Hepatocyte (in vitro differentiated cells): ENCODE results near the gene CIDEB. TPM values are rescaled to one million over a fixed set of nuclear protein-coding genes. Genes with fewer than 3 reads are reported as not detected.

Experiments used
- DNase-seq: peaks from one replicate; pipeline ENCODE4 v3.0.0-alpha.2; 2016; ENCODE audit warnings: low spot score
- H2AFZ ChIP-seq: fragments of 200-600 bp; sonication (generic); 2 replicates; pipeline ENCODE4 v1.6.0; 2016; ENCODE audit warnings: antibody characterized with exemption, mild to moderate bottlenecking
- H3K27ac ChIP-seq: fragments of 200-600 bp; sonication (generic); 2 replicates; pipeline ENCODE4 v1.5.1; 2016; ENCODE audit warnings: mild to moderate bottlenecking
- H3K27me3 ChIP-seq: fragments of 200-600 bp; sonication (generic); 2 replicates; pipeline ENCODE4 v1.6.1; 2016
- H3K36me3 ChIP-seq: fragments of 200-600 bp; sonication (generic); replicated peaks from 2 replicates; pipeline ENCODE4 v1.5.1; 2016; ENCODE audit warnings: low read depth; ENCODE audit not compliant: insufficient read depth
- H3K4me1 ChIP-seq: fragments of 200-600 bp; sonication (generic); 2 replicates; pipeline ENCODE4 v1.5.1; 2016; ENCODE audit warnings: mild to moderate bottlenecking, moderate library complexity; ENCODE audit not compliant: insufficient read depth
- H3K4me2 ChIP-seq: fragments of 200-600 bp; sonication (generic); 2 replicates; pipeline ENCODE4 v1.6.0; 2016
- H3K4me3 ChIP-seq: fragments of 200-600 bp; sonication (generic); 2 replicates; pipeline ENCODE4 v1.5.1; 2016; ENCODE audit warnings: mild to moderate bottlenecking
- H3K79me2 ChIP-seq: fragments of 200-600 bp; sonication (generic); 2 replicates; pipeline ENCODE4 v1.6.0; 2017; ENCODE audit warnings: mild to moderate bottlenecking
- H3K9me2 ChIP-seq: fragments of 200-600 bp; sonication (generic); replicated peaks from 2 replicates; pipeline ENCODE4 v1.6.0; 2017; ENCODE audit warnings: mild to moderate bottlenecking; ENCODE audit not compliant: insufficient read depth
- H3K9me3 ChIP-seq: fragments of 200-600 bp; sonication (generic); 2 replicates; pipeline ENCODE4 v1.5.1; 2016; ENCODE audit warnings: low read depth, mild to moderate bottlenecking
- H4K20me1 ChIP-seq: fragments of 200-600 bp; sonication (generic); 2 replicates; pipeline ENCODE4 v1.6.0; 2016; ENCODE audit warnings: mild to moderate bottlenecking; ENCODE audit not compliant: insufficient read depth, poor library complexity, severe bottlenecking
- CTCF ChIP-seq: fragments of 200-600 bp; sonication (generic); IDR thresholded peaks from 2 replicates; pipeline ENCODE4 v1.5.1; 2016; ENCODE audit warnings: antibody characterized with exemption, mild to moderate bottlenecking; ENCODE audit not compliant: poor library complexity
- EZH2 ChIP-seq: fragments of 200-600 bp; sonication (generic); IDR thresholded peaks from 2 replicates; pipeline ENCODE4 v1.6.1; 2016; ENCODE audit warnings: antibody characterized with exemption, mild to moderate bottlenecking, borderline replicate concordance
- EZH2phosphoT487 ChIP-seq: fragments of 200-600 bp; sonication (generic); IDR thresholded peaks from one replicate; pipeline ENCODE4 v1.6.1; 2018; ENCODE audit warnings: antibody characterized with exemption, mild to moderate bottlenecking, low read depth, moderate library complexity; ENCODE audit not compliant: unreplicated experiment, severe bottlenecking
- WGBS: methylation state at CpG from one replicate; pipeline ENCODE4 v1.1.6; 2016; ENCODE audit warnings: low lambda C conversion rate; ENCODE audit errors: missing lambda C conversion rate; 5-methylcytosine and 5-hydroxymethylcytosine counted together
- polyA plus RNA-seq: library from polyadenylated mRNA; unstranded; fragments of >200 nt; fragmentation: Nextera tagmentation; extraction: Ambion mirVana; gene quantifications from 2 replicates; pipeline ENCODE4 v1.2.1, GENCODE V29; 2016
- small RNA-seq: library from RNA; depleted of rRNA; stranded (forward); fragments of <200 nt; gene quantifications from one replicate; pipeline ENCODE3, GENCODE V24; 2014
- total RNA-seq: library from RNA; depleted of rRNA; stranded (reverse); fragments of >200 nt; gene quantifications from 2 replicates; pipeline ENCODE4 v1.2.3, GENCODE V29; 2014

The CIDEB gene
- total and polyA plus RNA-seq, 2 experiments from 2014 or later: 43.0 to 59.9 TPM

- H3K9me3 ChIP-seq: no peaks in the 10 kb centered on the region
- H3K4me2 ChIP-seq: no peak overlapping the region
- no peaks in the 10 kb centered on the region for H3K27me3 ChIP-seq
- H3K27ac ChIP-seq: no peak overlapping the region
- no peaks in the 10 kb centered on the region for H3K9me2 ChIP-seq
- H2AFZ ChIP-seq: no peak overlapping the region
- peaks cover 8% of the 10 kb centered on the region for H3K4me1 ChIP-seq
- DNase-seq: no peak
- H4K20me1 ChIP-seq: no peaks in the 10 kb centered on the region
- no peaks in the 10 kb centered on the region for H3K79me2 ChIP-seq
- 83% methylated on average over 8 of the region's 8 CpGs for WGBS
- TF ChIP-seq EZH2phosphoT487: no peak
- no peak for TF ChIP-seq CTCF
- no peak for TF ChIP-seq EZH2
- no peaks in the 10 kb centered on the region for H3K36me3 ChIP-seq
- no peak overlapping the region for H3K4me3 ChIP-seq
Measured at GRCh38 chr14:24255438-24255837, 52.3 kb downstream of the CIDEB start.

Small RNA genes within 50 kb of the gene (small RNA-seq; reads per million reads assigned to genes)
- gene RF00026: not detected

Other genes with a start within 250 kb of the CIDEB start
Only the 30 nearest of the 33 such genes appear.
- 78.9 and 85.4 TPM in 2 replicates for gene DCAF11, start 193.2 kb downstream of the CIDEB start, total RNA-seq
- 50.3 and 55.6 TPM in 2 replicates for gene DCAF11, start 193.2 kb downstream of the CIDEB start, polyA plus RNA-seq
- gene NRL, start 193.0 kb downstream of the CIDEB start, total RNA-seq: 1.2 and 4.8 TPM in 2 replicates
- gene NRL, start 193.0 kb downstream of the CIDEB start, polyA plus RNA-seq: 2.4 and 3.3 TPM in 2 replicates
- gene FITM1, start 177.3 kb downstream of the CIDEB start, total RNA-seq: 0.24 and 1.0 TPM in 2 replicates
- 0.62 and 2.2 TPM in 2 replicates for gene FITM1, start 177.3 kb downstream of the CIDEB start, polyA plus RNA-seq
- 123 and 134 TPM in 2 replicates for gene PSME1, start 171.8 kb downstream of the CIDEB start, total RNA-seq
- gene PSME1, start 171.8 kb downstream of the CIDEB start, polyA plus RNA-seq: 202 and 238 TPM in 2 replicates
- gene EMC9, start 166.4 kb downstream of the CIDEB start, total RNA-seq: 13.8 TPM in 2 replicates
- 32.2 and 34.1 TPM in 2 replicates for gene EMC9, start 166.4 kb downstream of the CIDEB start, polyA plus RNA-seq
- 62.7 and 75.5 TPM in 2 replicates for gene PSME2, start 161.4 kb downstream of the CIDEB start, total RNA-seq
- gene PSME2, start 161.4 kb downstream of the CIDEB start, polyA plus RNA-seq: 178 and 189 TPM in 2 replicates
- 27.8 and 35.0 TPM in 2 replicates for gene RNF31, start 160.5 kb downstream of the CIDEB start, total RNA-seq
- 27.3 and 29.7 TPM in 2 replicates for gene RNF31, start 160.5 kb downstream of the CIDEB start, polyA plus RNA-seq
- gene IRF9, start 146.7 kb downstream of the CIDEB start, total RNA-seq: 33.7 and 42.7 TPM in 2 replicates
- 66.9 and 79.5 TPM in 2 replicates for gene IRF9, start 146.7 kb downstream of the CIDEB start, polyA plus RNA-seq
- gene REC8, start 135.9 kb downstream of the CIDEB start, total RNA-seq: 28.5 and 44.8 TPM in 2 replicates
- gene REC8, start 135.9 kb downstream of the CIDEB start, polyA plus RNA-seq: 170 and 193 TPM in 2 replicates
- gene IPO4, start 119.2 kb downstream of the CIDEB start, total RNA-seq: 18.7 and 19.5 TPM in 2 replicates
- 19.0 and 26.4 TPM in 2 replicates for gene IPO4, start 119.2 kb downstream of the CIDEB start, polyA plus RNA-seq
- 68.1 and 75.4 TPM in 2 replicates for gene TM9SF1, start 112.5 kb downstream of the CIDEB start, total RNA-seq
- gene TM9SF1, start 112.5 kb downstream of the CIDEB start, polyA plus RNA-seq: 84.0 and 86.1 TPM in 2 replicates
- gene TSSK4, start 102.3 kb downstream of the CIDEB start, total RNA-seq: 0.84 TPM in 1 of 2 replicates, not detected in the other
- 0.74 and 1.4 TPM in 2 replicates for gene TSSK4, start 102.3 kb downstream of the CIDEB start, polyA plus RNA-seq
- gene CHMP4A, start 94.5 kb downstream of the CIDEB start, total RNA-seq: 25.6 and 40.8 TPM in 2 replicates
- gene CHMP4A, start 94.5 kb downstream of the CIDEB start, polyA plus RNA-seq: 73.6 and 106 TPM in 2 replicates
- gene MDP1, start 91.9 kb downstream of the CIDEB start, total RNA-seq: 8.0 and 12.2 TPM in 2 replicates
- gene MDP1, start 91.9 kb downstream of the CIDEB start, polyA plus RNA-seq: 16.1 and 20.9 TPM in 2 replicates
- gene NEDD8, start 75.6 kb downstream of the CIDEB start, total RNA-seq: 158 and 162 TPM in 2 replicates
- 326 TPM in 2 replicates for gene NEDD8, start 75.6 kb downstream of the CIDEB start, polyA plus RNA-seq
- 70.2 and 83.4 TPM in 2 replicates for gene GMPR2, start 75.0 kb downstream of the CIDEB start, total RNA-seq
- 62.4 and 69.6 TPM in 2 replicates for gene GMPR2, start 75.0 kb downstream of the CIDEB start, polyA plus RNA-seq
- gene TINF2, start 65.4 kb downstream of the CIDEB start, total RNA-seq: 34.0 and 36.5 TPM in 2 replicates
- gene TINF2, start 65.4 kb downstream of the CIDEB start, polyA plus RNA-seq: 39.6 and 42.5 TPM in 2 replicates
- 0.33 and 0.56 TPM in 2 replicates for gene TGM1, start 44.8 kb downstream of the CIDEB start, total RNA-seq
- gene TGM1, start 44.8 kb downstream of the CIDEB start, polyA plus RNA-seq: 1.5 and 1.9 TPM in 2 replicates
- gene RABGGTA, start 36.4 kb downstream of the CIDEB start, total RNA-seq: 13.0 and 18.2 TPM in 2 replicates
- gene RABGGTA, start 36.4 kb downstream of the CIDEB start, polyA plus RNA-seq: 36.0 and 52.1 TPM in 2 replicates
- gene DHRS1, start 8.2 kb downstream of the CIDEB start, total RNA-seq: 23.0 and 29.9 TPM in 2 replicates
- gene DHRS1, start 8.2 kb downstream of the CIDEB start, polyA plus RNA-seq: 39.5 and 55.9 TPM in 2 replicates
- 12.5 and 13.2 TPM in 2 replicates for gene NOP9, start 8.1 kb downstream of the CIDEB start, total RNA-seq
- gene NOP9, start 8.1 kb downstream of the CIDEB start, polyA plus RNA-seq: 2.4 and 3.7 TPM in 2 replicates
- gene LTB4R2, start 2.2 kb upstream of the CIDEB start, total RNA-seq: 3.3 and 3.6 TPM in 2 replicates
- gene LTB4R2, start 2.2 kb upstream of the CIDEB start, polyA plus RNA-seq: 0.56 and 0.92 TPM in 2 replicates
- gene LTB4R, start 3.5 kb upstream of the CIDEB start, total RNA-seq: 4.2 and 5.1 TPM in 2 replicates
- gene LTB4R, start 3.5 kb upstream of the CIDEB start, polyA plus RNA-seq: 3.6 and 6.2 TPM in 2 replicates
- gene ADCY4, start 27.1 kb upstream of the CIDEB start, total RNA-seq: 0.63 and 1.4 TPM in 2 replicates
- 1.3 and 4.1 TPM in 2 replicates for gene ADCY4, start 27.1 kb upstream of the CIDEB start, polyA plus RNA-seq
- 4.8 and 9.1 TPM in 2 replicates for gene RIPK3, start 32.0 kb upstream of the CIDEB start, total RNA-seq
- 7.0 and 7.4 TPM in 2 replicates for gene RIPK3, start 32.0 kb upstream of the CIDEB start, polyA plus RNA-seq
- 37.8 and 45.0 TPM in 2 replicates for gene NFATC4, start 60.2 kb upstream of the CIDEB start, total RNA-seq
- 68.8 and 84.5 TPM in 2 replicates for gene NFATC4, start 60.2 kb upstream of the CIDEB start, polyA plus RNA-seq
- 41.7 and 56.5 TPM in 2 replicates for gene NYNRIN, start 91.0 kb upstream of the CIDEB start, total RNA-seq
- 34.4 and 34.5 TPM in 2 replicates for gene NYNRIN, start 91.0 kb upstream of the CIDEB start, polyA plus RNA-seq
- gene CBLN3, start 121.7 kb upstream of the CIDEB start, total RNA-seq: 2.2 and 2.8 TPM in 2 replicates
- 0.99 and 2.4 TPM in 2 replicates for gene CBLN3, start 121.7 kb upstream of the CIDEB start, polyA plus RNA-seq
- gene KHNYN, start 122.0 kb upstream of the CIDEB start, total RNA-seq: 67.1 and 90.5 TPM in 2 replicates
- 36.4 and 39.6 TPM in 2 replicates for gene KHNYN, start 122.0 kb upstream of the CIDEB start, polyA plus RNA-seq
- 24.4 and 34.1 TPM in 2 replicates for gene SDR39U1, start 134.8 kb upstream of the CIDEB start, total RNA-seq
- 99.7 and 102 TPM in 2 replicates for gene SDR39U1, start 134.8 kb upstream of the CIDEB start, polyA plus RNA-seq